Measurements from ENCODE around the gene ZNF831.

The ZNF831 gene

GRCh38 chr20:59157961-59158541 is 5.6 kb upstream of the ZNF831 start:
- peak; percentile 47 for DNase-seq

DNA sequence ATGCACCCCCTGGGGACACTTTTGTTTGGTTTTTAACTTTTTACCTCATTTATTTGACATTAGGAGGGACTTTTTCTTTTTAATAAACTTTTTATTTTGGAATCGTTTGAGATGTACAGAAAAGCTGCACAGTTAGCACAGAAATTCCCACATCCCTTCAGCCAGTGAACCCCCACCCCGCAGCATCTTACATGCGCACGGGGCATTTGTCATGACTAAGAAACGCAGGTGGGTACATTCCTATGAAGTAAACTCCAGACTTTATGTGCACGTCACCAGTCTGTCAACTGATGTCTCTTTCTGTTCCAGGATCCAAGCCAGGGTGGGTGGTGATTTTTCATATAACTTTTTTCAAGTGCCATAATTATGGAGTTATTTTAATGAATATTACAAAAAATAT is 4.9 kb upstream of the ZNF831 start:
- peak; percentile 35 for DNase-seq

GRCh38 chr20:59159091-59159490 is 4.5 kb upstream of the ZNF831 start:
- DNase-seq, result peak; percentile 52

- DNase-seq, result peak; percentile 75
Observed at GRCh38 chr20:59159493-59160376, 3.9 kb upstream of the ZNF831 start.

GRCh38 chr20:59160389-59161115 is 3.1 kb upstream of the ZNF831 start:
- DNase-seq, result no peak

DNA sequence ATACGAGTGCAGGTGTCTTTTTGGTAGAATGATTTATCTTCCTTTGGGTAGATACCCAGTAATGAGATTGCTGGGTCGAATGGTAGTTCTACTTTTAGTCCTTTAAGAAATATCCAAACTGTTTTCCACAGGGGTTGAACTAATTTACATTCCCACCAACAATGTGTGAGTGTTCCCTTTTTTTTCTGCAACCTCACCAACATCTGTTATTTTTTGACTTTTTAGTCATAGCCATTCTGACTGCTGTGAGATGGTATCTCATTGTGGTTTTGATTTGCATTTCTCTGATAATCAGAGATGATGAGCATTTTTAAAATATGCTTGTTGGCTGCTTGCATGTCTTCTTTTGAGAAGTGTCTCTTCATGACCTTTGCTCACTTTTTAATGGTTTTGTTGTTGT is 1.9 kb upstream of the ZNF831 start:
- DNase-seq, result no peak

DNA sequence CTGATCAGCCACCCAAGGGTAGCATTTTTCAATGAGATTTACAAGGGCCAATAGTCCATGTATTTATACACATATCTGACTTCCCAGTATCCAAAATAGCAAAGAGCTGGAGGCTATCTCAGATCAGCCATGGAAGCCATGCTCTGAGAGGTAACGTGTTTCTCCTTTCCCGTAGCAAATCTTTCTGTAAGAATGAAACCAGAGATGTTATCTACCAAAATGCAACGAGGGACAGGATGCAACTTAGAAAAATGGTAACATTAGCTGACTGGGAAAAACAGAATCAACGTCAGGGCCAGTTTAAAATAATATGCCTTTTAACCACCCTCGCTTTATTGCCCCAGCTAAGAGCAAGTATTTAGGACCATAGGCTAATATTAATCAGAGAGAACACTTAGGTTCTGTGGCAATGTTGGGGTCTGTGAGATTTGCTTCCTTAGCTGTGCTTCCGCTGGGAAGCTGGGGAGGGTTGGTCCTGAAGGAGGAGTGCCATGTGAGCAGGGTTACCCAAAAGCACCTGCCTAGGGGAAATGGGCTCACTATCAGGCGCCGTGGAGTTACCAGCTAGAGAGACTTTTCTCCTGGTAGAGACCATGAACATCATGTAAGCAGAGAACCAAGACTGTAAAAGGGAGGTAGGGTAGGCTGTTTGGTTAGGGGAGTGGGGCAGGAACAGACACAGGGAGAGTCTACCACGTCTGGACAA is 1.2 kb downstream of the ZNF831 start:
- peak; percentile 55 for DNase-seq

- peak; percentile 52 for DNase-seq
Observed at GRCh38 chr20:59165396-59165795, 1.8 kb downstream of the ZNF831 start.

DNA sequence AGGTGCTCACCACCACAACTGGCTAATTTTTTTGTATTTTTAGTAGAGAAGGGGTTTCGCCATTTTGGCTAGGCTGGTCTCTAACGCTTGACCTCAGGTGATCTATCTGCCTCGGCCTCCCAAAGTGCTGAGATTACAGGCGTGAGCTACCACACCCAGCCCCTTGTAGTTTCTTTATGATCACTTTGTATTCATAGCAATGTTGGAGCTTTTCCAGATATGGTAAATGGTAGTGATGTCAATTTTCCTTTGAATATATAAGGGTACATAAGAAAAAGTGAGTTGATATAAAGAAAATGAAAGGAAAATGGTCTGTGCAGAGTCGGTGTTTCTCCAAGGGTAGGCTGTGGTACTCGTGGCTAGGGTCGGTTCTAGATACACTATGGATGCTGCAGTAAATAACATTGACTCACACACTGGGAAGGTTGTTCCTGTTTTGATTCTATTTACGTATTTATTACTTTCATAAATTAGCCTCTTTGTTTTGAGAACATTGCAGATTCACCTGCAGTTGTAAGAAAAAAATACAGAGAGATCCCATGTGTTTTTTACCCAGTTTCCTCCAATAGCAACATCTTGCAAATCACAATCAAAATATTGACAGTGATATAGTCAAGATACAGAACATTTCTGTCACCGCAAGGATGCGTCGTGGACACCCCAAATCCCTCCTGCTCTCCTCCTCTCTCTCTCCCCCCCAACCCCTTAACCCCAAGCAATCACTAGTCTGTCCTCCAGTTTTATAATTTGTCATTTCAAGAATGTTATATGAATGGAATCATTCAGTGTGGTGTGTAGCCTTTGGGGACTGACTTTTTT is 2.5 kb downstream of the ZNF831 start:
- DNase-seq, result peak; percentile 52

GRCh38 chr20:59170406-59171349 is 7.1 kb downstream of the ZNF831 start:
- peak; percentile 44 for DNase-seq

DNA sequence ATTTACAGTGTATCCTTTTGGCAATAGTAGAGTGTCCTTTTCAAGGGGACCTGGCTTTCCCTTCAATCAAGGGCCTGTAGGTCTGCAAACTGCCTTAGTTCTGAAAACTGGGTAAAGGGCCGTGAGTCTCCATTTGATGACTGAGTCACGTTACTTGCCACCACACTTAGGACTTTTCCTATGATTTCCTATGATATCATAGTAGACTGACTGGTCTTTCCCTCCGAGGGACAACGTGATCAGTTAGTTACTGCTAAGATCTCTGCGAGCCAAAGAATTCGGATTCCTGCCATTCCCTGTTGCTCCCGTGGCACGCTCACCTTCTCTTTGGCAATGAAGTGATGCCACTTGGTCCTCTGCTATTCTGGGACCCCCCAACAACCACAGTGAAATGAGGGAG is 8.4 kb downstream of the ZNF831 start:
- peak; percentile 13 for DNase-seq

- peak; percentile 48 for DNase-seq
Observed at GRCh38 chr20:59173938-59174491, 10.4 kb downstream of the ZNF831 start.

GRCh38 chr20:59175002-59175401 is 11.4 kb downstream of the ZNF831 start:
- DNase-seq, result no peak

- DNase-seq, result peak; percentile 13
Observed at GRCh38 chr20:59175861-59176260, 12.2 kb downstream of the ZNF831 start.

- DNase-seq, result peak; percentile 18
Observed at GRCh38 chr20:59176812-59177211, 13.2 kb downstream of the ZNF831 start.

GRCh38 chr20:59177266-59178250 is 13.9 kb downstream of the ZNF831 start:
- DNase-seq, result peak; percentile 53

GRCh38 chr20:59178983-59179595 is 15.5 kb downstream of the ZNF831 start:
- DNase-seq, result peak; percentile 49

DNA sequence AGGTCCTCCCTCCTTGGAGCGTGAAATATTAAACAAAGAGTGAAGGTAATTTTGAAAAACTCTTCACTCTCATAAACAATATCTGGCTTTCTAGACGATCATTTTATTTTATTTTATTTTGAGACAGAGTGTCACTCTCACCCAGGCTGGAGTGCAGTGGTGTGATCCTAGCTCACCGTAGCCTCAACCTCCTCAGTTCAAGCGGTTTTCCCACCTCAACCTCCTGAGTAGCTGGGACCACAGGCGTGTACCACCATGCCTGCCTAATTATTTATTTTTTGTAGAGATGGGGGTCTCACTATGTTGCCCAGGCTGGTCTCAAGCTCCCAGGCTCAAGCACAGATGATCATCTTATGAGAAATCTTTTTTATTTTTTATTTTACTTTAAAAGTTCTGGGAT is 16.4 kb downstream of the ZNF831 start:
- DNase-seq, result no peak

DNA sequence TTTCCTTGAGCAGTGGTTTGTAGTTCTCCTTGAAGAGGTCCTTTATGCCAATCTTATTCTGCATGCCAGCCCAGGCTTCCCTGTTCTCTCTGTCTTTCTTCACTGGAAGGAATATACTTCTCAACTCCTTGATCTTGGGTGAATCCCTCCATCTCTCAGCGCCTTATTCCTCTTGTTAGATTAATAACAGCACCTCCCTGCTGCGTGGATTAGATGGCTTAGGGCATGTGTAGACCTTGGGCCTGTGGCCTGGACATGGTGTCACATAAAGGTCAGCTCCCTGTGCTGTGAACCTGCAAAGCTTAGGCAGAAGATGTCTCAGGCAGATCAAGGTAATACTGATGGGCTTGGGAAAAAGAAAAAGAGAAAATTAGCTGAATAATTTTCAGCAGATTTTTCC is 18.3 kb downstream of the ZNF831 start:
- peak; percentile 37 for DNase-seq

Data from activated CD8-positive, alpha-beta memory T cell treated with anti-CD3 and anti-CD28 coated beads, Interleukin-2, amount 50 U/mL, for 48 hours (primary cell).